Adrenal gland (tissue), 12 donors: ENCODE measurements around the gene ARL2. TPM values are rescaled to one million over a fixed set of nuclear protein-coding genes. Genes with fewer than 3 reads are reported as not detected.
"Not testable (repeated sequence)": the region's sequence is repeated elsewhere in the genome, so short reads cannot be mapped to it uniquely, and the experiment has no call there.

ENCODE experiments used
- DNase-seq, 7 donors: peaks; one replicate each; pipeline ENCODE4 v3.0.0-alpha.2; 2019 to 2020
- H3K27ac ChIP-seq, 5 donors: fragments of 200-600 bp; sonication (generic) in 4 of 5; 1 replicate in 3 of 5; 2 replicates in 2 of 5; pipeline versions ENCODE4 v1.5.1 to v1.8.0; 2016 to 2020; ENCODE audit warnings: mild to moderate bottlenecking in 1 of 5
- H3K27me3 ChIP-seq: fragments of 200-600 bp; 2 replicates; pipeline ENCODE4 v1.8.0; 2021
- H3K36me3 ChIP-seq, 2 donors: fragments of 200-600 bp; replicated peaks in 1 of 2; 1 replicate in 1 of 2; 2 replicates in 1 of 2; pipeline versions ENCODE4 v1.5.1 to v1.8.0; 2018 to 2022
- H3K4me1 ChIP-seq, 2 donors: fragments of 200-600 bp; replicated peaks in 1 of 2; 1 replicate in 1 of 2; 2 replicates in 1 of 2; pipeline versions ENCODE4 v1.5.1 to v1.8.0; 2018 to 2021
- H3K4me3 ChIP-seq, 4 donors: fragments of 200-600 bp; sonication (generic) in 3 of 4; one replicate each; pipeline ENCODE4 v1.5.1; 2016 to 2018
- H3K9me3 ChIP-seq, 3 donors: fragments of 200-600 bp; sonication (generic) in 1 of 3; replicated peaks in 1 of 3; 1 replicate in 2 of 3; 2 replicates in 1 of 3; pipeline versions ENCODE4 v1.5.1 to v1.8.0; 2016 to 2021
- POLR2A ChIP-seq, 2 donors: fragments of 450-650 bp; IDR thresholded peaks; one replicate each; pipeline ENCODE4 v1.6.1; 2017; ENCODE audit warnings: antibody characterized with exemption in 2 of 2, mild to moderate bottlenecking in 2 of 2, moderate library complexity in 1 of 2
- WGBS, 4 donors: extraction: QIAGEN DNeasy Blood & Tissue Kit in 2 of 4; methylation state at CpG; one replicate each; pipeline versions ENCODE4 v1.1.5 to v1.1.7; 2013 to 2017; 5-methylcytosine and 5-hydroxymethylcytosine counted together
- intact Hi-C, 2 donors: fragments of 100-400 bp; cut with DNase I; formaldehyde crosslinking; loops; one replicate each; pipeline versions ENCODE4 v1.14.1 to v1.15.0; 2022 to 2023
- polyA plus RNA-seq, 3 donors: library from polyadenylated mRNA; stranded (reverse); fragments of 200-250 nt in 2 of 3; fragments of 350-450 nt in 1 of 3; fragmentation: Illumina TruSeq in 1 of 3; extraction: RNeasy Lipid Tissue Mini Kit (QIAGEN cat#74804) in 1 of 3; gene quantifications; one replicate each; pipeline ENCODE4 v1.2.3, GENCODE V29; 2013 to 2014
- total RNA-seq, 9 donors: library from RNA; depleted of rRNA in 4 of 9; stranded (reverse); fragments of >200 nt in 4 of 9; fragments of 120-200 nt in 1 of 9; fragmentation: NEBNext Ultra II Directional in 1 of 9; extraction: Animal tissue kit (Norgen Biotek cat#: 25700) in 1 of 9; gene quantifications; one replicate each; pipeline versions ENCODE4 v1.1.0 to v1.2.4, GENCODE V29; 2013 to 2023
- TF ChIP-seq, protein P1 (sequence below), 6 experiments: fragments of 450-650 bp in 4 of 6; fragments of 200-600 bp in 2 of 6; sonication (generic) in 1 of 6; IDR thresholded peaks; 1 replicate in 5 of 6; 2 replicates in 1 of 6; pipeline versions ENCODE4 v1.5.1 to v1.8.0; 2016 to 2021; ENCODE audit warnings: antibody characterized with exemption in 6 of 6, mild to moderate bottlenecking in 2 of 6, moderate library complexity in 1 of 6
- donor health status: healthy with polysubstance abuse.
- donor health status: Bipolar disorder and iron deficiency.
- donor health status: DM: yes; HTN: yes; CAD: no.
- donor health status: DM: no; HTN: no; CAD: no.
- donor health status: DM: no; HTN: no; CAD: no.
- donor health status: DM: yes; HTN: yes; CAD: no.

ARL2 gene
- total and polyA plus RNA-seq, 12 donors = 66.5 to 231 (median 112) TPM

DNA sequence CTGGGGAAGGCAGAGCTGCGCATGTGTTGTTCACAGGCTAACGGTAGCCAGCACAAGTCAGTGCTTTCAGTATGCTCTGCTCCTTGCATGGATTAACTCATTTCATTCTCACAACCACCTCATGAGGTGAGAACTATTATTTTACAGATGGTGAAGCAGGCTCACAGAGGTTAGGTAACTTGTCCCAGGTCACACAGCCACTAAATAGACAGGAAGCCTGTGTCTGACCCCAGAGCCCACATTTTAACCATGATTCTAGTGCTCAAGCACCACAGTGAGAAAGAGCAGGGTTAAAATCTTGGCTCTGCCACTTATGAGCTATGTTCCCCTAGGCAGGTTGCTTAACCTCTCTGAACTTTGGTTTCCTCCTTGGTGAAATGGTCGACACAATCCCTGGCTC, 7.0 kb downstream of the ARL2 start:
- WGBS, 4 donors = 70 to 100% (median 86%) methylated on average over 2 to 3 of the region's 3 CpGs

DNA sequence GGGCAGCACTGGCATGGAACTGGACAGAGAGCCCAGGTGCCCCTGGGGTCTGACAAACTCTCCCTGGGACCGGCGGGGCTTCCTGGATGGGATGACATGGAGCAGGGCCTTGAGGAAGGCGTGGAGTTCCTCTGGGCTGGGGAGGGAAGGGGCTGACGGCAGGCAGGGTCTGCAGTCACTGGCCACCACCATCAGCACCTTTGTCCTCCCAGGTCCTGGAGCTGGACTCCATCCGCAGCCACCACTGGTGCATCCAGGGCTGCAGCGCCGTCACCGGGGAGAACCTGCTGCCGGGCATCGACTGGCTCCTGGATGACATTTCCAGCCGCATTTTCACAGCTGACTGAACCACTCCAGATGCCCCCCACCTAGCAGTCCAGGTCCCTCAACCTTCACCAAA, 7.5 kb downstream of the ARL2 start:
- Histone ChIP-seq H3K27ac (no peak overlapping the region), H3K4me1 (no peaks in the 10 kb centered on the region), H3K27me3 (no peaks in the 10 kb centered on the region), H3K9me3 (no peaks in the 10 kb centered on the region), H3K4me3 (no peak overlapping the region), H3K36me3 (peaks cover 0 to 29% of the 10 kb centered on the region in 2 donors)
- no peak for DNase-seq
- WGBS, 4 donors = 93 to 100% (median 98%) methylated on average over 1 to 11 of the region's 11 CpGs
- intact Hi-C loops = loop anchor here in 1 of 2 donors (10.0 kb wide), 1 partner anchor 97 kb away; the partner anchor contains the start of gene PPP2R5B
- no peak for TF ChIP-seq POLR2A (IDR thresholded peaks at IDR 0.05)
- TF ChIP-seq, protein P1, sequence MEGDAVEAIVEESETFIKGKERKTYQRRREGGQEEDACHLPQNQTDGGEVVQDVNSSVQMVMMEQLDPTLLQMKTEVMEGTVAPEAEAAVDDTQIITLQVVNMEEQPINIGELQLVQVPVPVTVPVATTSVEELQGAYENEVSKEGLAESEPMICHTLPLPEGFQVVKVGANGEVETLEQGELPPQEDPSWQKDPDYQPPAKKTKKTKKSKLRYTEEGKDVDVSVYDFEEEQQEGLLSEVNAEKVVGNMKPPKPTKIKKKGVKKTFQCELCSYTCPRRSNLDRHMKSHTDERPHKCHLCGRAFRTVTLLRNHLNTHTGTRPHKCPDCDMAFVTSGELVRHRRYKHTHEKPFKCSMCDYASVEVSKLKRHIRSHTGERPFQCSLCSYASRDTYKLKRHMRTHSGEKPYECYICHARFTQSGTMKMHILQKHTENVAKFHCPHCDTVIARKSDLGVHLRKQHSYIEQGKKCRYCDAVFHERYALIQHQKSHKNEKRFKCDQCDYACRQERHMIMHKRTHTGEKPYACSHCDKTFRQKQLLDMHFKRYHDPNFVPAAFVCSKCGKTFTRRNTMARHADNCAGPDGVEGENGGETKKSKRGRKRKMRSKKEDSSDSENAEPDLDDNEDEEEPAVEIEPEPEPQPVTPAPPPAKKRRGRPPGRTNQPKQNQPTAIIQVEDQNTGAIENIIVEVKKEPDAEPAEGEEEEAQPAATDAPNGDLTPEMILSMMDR (IDR thresholded peaks at IDR 0.05) = no peak

More for the DNA sequence above, 7.0 kb downstream of the ARL2 start:
- Histone ChIP-seq H3K36me3 (peaks cover 0 to 29% of the 10 kb centered on the region in 2 donors), H3K4me1 (no peaks in the 10 kb centered on the region), H3K27me3 (no peaks in the 10 kb centered on the region), H3K27ac (no peak overlapping the region), H3K4me3 (no peak overlapping the region), H3K9me3 (no peaks in the 10 kb centered on the region)
- intact Hi-C loops = loop anchor here in 1 of 2 donors (10.0 kb wide), 1 partner anchor 96 kb away; the partner anchor contains the start of gene PPP2R5B
- DNase-seq = no peak
- TF ChIP-seq, protein P1 (IDR thresholded peaks at IDR 0.05) = no peak

DNA sequence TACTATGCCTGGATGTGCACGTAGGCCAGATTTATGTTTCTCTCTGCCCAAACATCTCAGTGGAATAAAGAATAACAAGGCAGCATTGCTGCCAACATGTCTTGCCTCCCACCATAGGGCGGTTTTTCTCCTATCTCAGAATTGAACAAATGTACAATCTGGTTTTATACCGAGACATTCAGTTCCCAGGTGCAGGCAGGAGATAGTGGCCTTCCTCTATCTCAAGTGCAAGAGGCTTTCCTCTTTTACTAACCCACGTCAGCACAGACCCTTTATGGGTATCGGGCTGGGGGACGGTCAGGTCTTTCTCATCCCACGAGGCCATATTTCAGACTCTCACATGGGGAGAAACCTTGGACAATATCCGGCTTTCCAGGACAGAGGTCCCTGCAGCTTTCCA, 9.5 kb downstream of the ARL2 start:
- not testable (repeated sequence) for H3K9me3 ChIP-seq, H3K27ac ChIP-seq, H3K4me3 ChIP-seq, DNase-seq, H3K4me1 ChIP-seq, H3K27me3 ChIP-seq
- WGBS, 4 donors = 68 to 72% (median 70%) methylated on average over 7 to 8 of the region's 8 CpGs
- intact Hi-C loops = loop anchor here in 1 of 2 donors (10.0 kb wide), 1 partner anchor 99 kb away; the partner anchor contains the start of gene PPP2R5B
- peaks cover 0 to 25% of the 10 kb centered on the region in 2 donors for H3K36me3 ChIP-seq

DNA sequence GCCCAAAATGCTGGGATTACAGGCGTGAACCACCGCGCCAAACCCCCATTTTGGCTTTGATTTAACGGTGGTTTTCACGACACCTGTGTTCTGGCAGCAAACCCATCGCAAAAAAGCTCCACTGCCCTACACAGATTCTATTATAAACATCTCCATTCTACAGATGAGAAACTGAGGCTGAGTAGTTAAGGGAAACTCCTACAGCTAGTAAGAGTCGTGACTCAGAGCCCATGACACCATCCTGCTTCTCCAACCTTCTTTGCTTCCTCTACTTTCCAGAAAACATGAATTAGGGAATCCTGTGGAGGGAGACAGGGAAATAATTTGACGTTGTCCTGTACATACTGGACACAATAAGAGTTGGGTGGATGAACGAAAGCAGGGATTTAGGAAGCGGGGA, 12.8 kb downstream of the ARL2 start:
- Histone ChIP-seq H3K27ac (peak overlapping the region in 3 of 5 donors; percentile 85 to 96 (median 91)), H3K36me3 (peaks cover 0 to 2% of the 10 kb centered on the region in 2 donors), H3K27me3 (no peaks in the 10 kb centered on the region), H3K4me3 (peak overlapping the region in 2 of 4 donors; percentile 53 to 70), H3K4me1 (peaks cover 6 to 16% of the 10 kb centered on the region in 2 donors), H3K9me3 (no peaks in the 10 kb centered on the region)
- intact Hi-C loops = loop anchor here in 1 of 2 donors (10.0 kb wide), 1 partner anchor 102 kb away; the partner anchor contains the start of gene PPP2R5B
- WGBS, 4 donors = 54 to 67% (median 60%) methylated on average over 10 of the region's 10 CpGs
- no peak for TF ChIP-seq POLR2A (IDR thresholded peaks at IDR 0.05)
- TF ChIP-seq, protein P1 (IDR thresholded peaks at IDR 0.05) = no peak
- DNase-seq = no peak
